Measurements from ENCODE around the gene TENT5C. TPM values are rescaled to one million over a fixed set of nuclear protein-coding genes. Genes with fewer than 3 reads are reported as not detected.

The TENT5C gene
- polyA plus RNA-seq, 3 donors from 2014 or later: 7.4 to 25.7 (median 25.3) TPM

GRCh38 chr1:117631359-117632160 is 25.7 kb downstream of the TENT5C start:
- H3K4me1 Mint-ChIP-seq: peaks cover 17 to 18% of the 10 kb centered on the region in 2 donors
- H3K27me3 Mint-ChIP-seq (ENCODE audit: low read depth in 3 of 3): peaks cover 4 to 13% (median 10%) of the 10 kb centered on the region in 3 donors

GRCh38 chr1:117632269-117633067 is 26.6 kb downstream of the TENT5C start:
- Mint-ChIP-seq H3K4me3 (no peak overlapping the region), H3K4me1 (peaks cover 19 to 22% of the 10 kb centered on the region in 2 donors)

More at GRCh38 chr1:117631359-117632160, 25.7 kb downstream of the TENT5C start:
- no peak overlapping the region for H3K4me3 Mint-ChIP-seq
- no peak for DNase-seq
- H3K27ac Mint-ChIP-seq: no peak overlapping the region
- no peaks in the 10 kb centered on the region for H3K9me3 Mint-ChIP-seq
- H3K36me3 Mint-ChIP-seq: peaks cover 5 to 18% (median 10%) of the 10 kb centered on the region in 3 donors

GRCh38 chr1:117633068-117633345 is 27.2 kb downstream of the TENT5C start:
- Mint-ChIP-seq H3K9me3 (no peaks in the 10 kb centered on the region), H3K36me3 (peaks cover 5 to 13% (median 8%) of the 10 kb centered on the region in 3 donors), H3K27me3 (ENCODE audit: low read depth in 3 of 3) (peaks cover 8 to 12% (median 10%) of the 10 kb centered on the region in 3 donors), H3K4me3 (no peak overlapping the region), H3K4me1 (peaks cover 13 to 18% of the 10 kb centered on the region in 2 donors), H3K27ac (peak overlapping the region in 1 of 6 donors; percentile 47)
- DNase-seq: no peak

More at GRCh38 chr1:117632269-117633067, 26.6 kb downstream of the TENT5C start:
- H3K9me3 Mint-ChIP-seq: no peaks in the 10 kb centered on the region
- DNase-seq: no peak
- peaks cover 6 to 12% (median 10%) of the 10 kb centered on the region in 3 donors for H3K27me3 Mint-ChIP-seq (ENCODE audit: low read depth in 3 of 3)
- H3K36me3 Mint-ChIP-seq: peaks cover 5 to 14% (median 8%) of the 10 kb centered on the region in 3 donors
- no peak overlapping the region for H3K27ac Mint-ChIP-seq

- no peaks in the 10 kb centered on the region for H3K9me3 Mint-ChIP-seq
- H3K4me1 Mint-ChIP-seq: peaks cover 11 to 17% of the 10 kb centered on the region in 2 donors
- no peak overlapping the region for H3K4me3 Mint-ChIP-seq
- H3K27ac Mint-ChIP-seq: peak overlapping the region in 1 of 6 donors; percentile 47
- no peak for DNase-seq
- H3K27me3 Mint-ChIP-seq (ENCODE audit: low read depth in 3 of 3): peaks cover 8 to 15% (median 10%) of the 10 kb centered on the region in 3 donors
- peaks cover 5 to 13% (median 8%) of the 10 kb centered on the region in 3 donors for H3K36me3 Mint-ChIP-seq
Measured at GRCh38 chr1:117633423-117633822, 27.6 kb downstream of the TENT5C start.

- peaks cover 8 to 16% (median 8%) of the 10 kb centered on the region in 3 donors for H3K27me3 Mint-ChIP-seq (ENCODE audit: low read depth in 3 of 3)
- no peak overlapping the region for H3K27ac Mint-ChIP-seq
- H3K4me1 Mint-ChIP-seq: peaks cover 11 to 15% of the 10 kb centered on the region in 2 donors
- peaks cover 2 to 11% (median 5%) of the 10 kb centered on the region in 3 donors for H3K36me3 Mint-ChIP-seq
- H3K4me3 Mint-ChIP-seq: no peak overlapping the region
- no peaks in the 10 kb centered on the region for H3K9me3 Mint-ChIP-seq
- DNase-seq: no peak
Measured at GRCh38 chr1:117633936-117634335, 28.1 kb downstream of the TENT5C start.

GRCh38 chr1:117634631-117635030 is 28.8 kb downstream of the TENT5C start:
- Mint-ChIP-seq H3K27ac (peak overlapping the region in 1 of 6 donors; percentile 44), H3K4me3 (no peak overlapping the region), H3K27me3 (ENCODE audit: low read depth in 3 of 3) (peaks cover 5 to 17% (median 8%) of the 10 kb centered on the region in 3 donors), H3K9me3 (no peaks in the 10 kb centered on the region), H3K36me3 (peaks cover 0 to 9% (median 0%) of the 10 kb centered on the region in 3 donors), H3K4me1 (peaks cover 11 to 13% of the 10 kb centered on the region in 2 donors)
- no peak for DNase-seq

- Mint-ChIP-seq H3K9me3 (no peaks in the 10 kb centered on the region), H3K27me3 (ENCODE audit: low read depth in 3 of 3) (peaks cover 4 to 18% (median 8%) of the 10 kb centered on the region in 3 donors), H3K36me3 (no peaks in the 10 kb centered on the region), H3K4me3 (no peak overlapping the region), H3K4me1 (peaks cover 11 to 13% of the 10 kb centered on the region in 2 donors), H3K27ac (peak overlapping the region in 1 of 6 donors; percentile 17)
- no peak for DNase-seq
Measured at GRCh38 chr1:117635805-117636204, 30.0 kb downstream of the TENT5C start.

- Mint-ChIP-seq H3K27me3 (ENCODE audit: low read depth in 3 of 3) (peaks cover 4 to 18% (median 8%) of the 10 kb centered on the region in 3 donors), H3K9me3 (no peaks in the 10 kb centered on the region), H3K27ac (peak overlapping the region in 2 of 6 donors; percentile 17 to 43), H3K36me3 (no peaks in the 10 kb centered on the region), H3K4me1 (peaks cover 11 to 13% of the 10 kb centered on the region in 2 donors), H3K4me3 (peak overlapping the region in 1 of 5 donors; percentile 28)
- no peak for DNase-seq
Measured at GRCh38 chr1:117636637-117637425, 31.0 kb downstream of the TENT5C start.

GRCh38 chr1:117638141-117638540 is 32.3 kb downstream of the TENT5C start:
- peaks cover 4 to 18% (median 8%) of the 10 kb centered on the region in 3 donors for H3K27me3 Mint-ChIP-seq (ENCODE audit: low read depth in 3 of 3)

GRCh38 chr1:117638759-117639158 is 32.9 kb downstream of the TENT5C start:
- Mint-ChIP-seq H3K9me3 (no peaks in the 10 kb centered on the region), H3K36me3 (no peaks in the 10 kb centered on the region), H3K4me1 (peaks cover 11 to 13% of the 10 kb centered on the region in 2 donors), H3K4me3 (no peak overlapping the region), H3K27me3 (ENCODE audit: low read depth in 3 of 3) (peaks cover 4 to 18% (median 5%) of the 10 kb centered on the region in 3 donors), H3K27ac (no peak overlapping the region)
- DNase-seq: no peak

More at GRCh38 chr1:117638141-117638540, 32.3 kb downstream of the TENT5C start:
- Mint-ChIP-seq H3K4me3 (no peak overlapping the region), H3K9me3 (no peaks in the 10 kb centered on the region), H3K4me1 (peaks cover 11 to 13% of the 10 kb centered on the region in 2 donors), H3K27ac (no peak overlapping the region), H3K36me3 (no peaks in the 10 kb centered on the region)
- DNase-seq: no peak

GRCh38 chr1:117639741-117640140 is 33.9 kb downstream of the TENT5C start:
- Mint-ChIP-seq H3K4me3 (no peak overlapping the region), H3K27me3 (ENCODE audit: low read depth in 3 of 3) (peaks cover 6 to 24% (median 9%) of the 10 kb centered on the region in 3 donors), H3K9me3 (no peaks in the 10 kb centered on the region), H3K4me1 (peaks cover 21 to 22% of the 10 kb centered on the region in 2 donors), H3K27ac (no peak overlapping the region), H3K36me3 (no peaks in the 10 kb centered on the region)
- DNase-seq: no peak

- H3K4me1 Mint-ChIP-seq: peaks cover 23% of the 10 kb centered on the region in 2 donors
- H3K9me3 Mint-ChIP-seq: no peaks in the 10 kb centered on the region
- H3K27ac Mint-ChIP-seq: no peak overlapping the region
- no peaks in the 10 kb centered on the region for H3K36me3 Mint-ChIP-seq
- no peak for DNase-seq
- peaks cover 6 to 24% (median 10%) of the 10 kb centered on the region in 3 donors for H3K27me3 Mint-ChIP-seq (ENCODE audit: low read depth in 3 of 3)
- H3K4me3 Mint-ChIP-seq: no peak overlapping the region
Measured at GRCh38 chr1:117641536-117641935, 35.7 kb downstream of the TENT5C start.

GRCh38 chr1:117642963-117643362 is 37.1 kb downstream of the TENT5C start:
- Mint-ChIP-seq H3K36me3 (no peaks in the 10 kb centered on the region), H3K27me3 (ENCODE audit: low read depth in 3 of 3) (peaks cover 6 to 20% (median 6%) of the 10 kb centered on the region in 3 donors), H3K4me1 (peaks cover 15 to 19% of the 10 kb centered on the region in 2 donors), H3K27ac (no peak overlapping the region), H3K4me3 (no peak overlapping the region), H3K9me3 (no peaks in the 10 kb centered on the region)
- DNase-seq: no peak

Data from immature natural killer cell (primary cell).